GM18511 (cell line): ENCODE measurements around the gene MT1H.
"Not testable (repeated sequence)": the region's sequence is repeated elsewhere in the genome, so short reads cannot be mapped to it uniquely, and the experiment has no call there.

Source experiments
- ATAC-seq: cut with Tn5 transposase; IDR thresholded peaks from one replicate; pipeline ENCODE4 v1.9.1; 2021; ENCODE audit warnings: mild to moderate bottlenecking, moderate library complexity; ENCODE audit not compliant: unreplicated experiment

The MT1H gene

DNA sequence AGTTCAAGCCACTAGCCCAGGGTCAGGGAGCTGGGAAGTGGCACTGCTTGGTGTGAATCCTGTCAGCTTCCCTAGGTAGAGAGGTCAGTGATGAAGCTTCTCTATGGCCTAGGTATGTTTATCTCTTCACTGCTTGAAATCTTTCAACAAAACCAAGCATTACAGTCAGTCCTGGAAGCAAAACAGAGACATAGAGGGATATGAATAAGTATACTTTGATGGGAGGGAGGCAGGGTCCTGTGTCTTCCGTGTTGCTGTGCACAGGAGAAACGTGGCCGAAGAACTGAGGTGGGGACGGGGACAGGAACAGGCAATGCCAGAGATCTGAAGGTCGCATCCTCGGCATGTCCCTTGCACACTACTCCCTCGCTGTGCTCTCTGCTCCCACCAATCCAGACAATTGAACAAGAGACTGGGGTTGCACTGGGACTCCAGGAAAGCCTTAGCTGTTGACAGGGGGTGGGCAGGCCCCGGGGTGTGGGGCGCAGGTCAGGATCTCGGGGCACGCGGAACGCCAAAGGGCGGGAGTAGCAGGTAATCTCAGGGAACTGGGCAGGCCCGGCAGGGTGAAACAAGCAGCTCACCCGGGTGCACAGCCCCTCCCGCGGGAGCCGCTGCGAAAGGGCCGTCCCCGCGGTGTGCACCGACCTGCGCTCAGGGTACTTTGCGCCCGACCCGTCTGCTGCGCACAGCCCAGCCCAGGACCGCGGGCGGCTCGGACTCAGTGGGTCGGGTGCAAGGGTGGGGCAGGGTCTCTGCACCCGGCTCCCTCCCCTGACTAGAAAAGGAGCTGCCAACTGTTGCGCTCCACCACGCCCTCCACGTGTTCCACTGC, at the start of gene MT1H:
MT1H (plus strand) TSS at position 810 of the 835 bp plus-strand sequence. CDS start 71 bp downstream, outside the sequence.
- ATAC-seq = no peak

DNA sequence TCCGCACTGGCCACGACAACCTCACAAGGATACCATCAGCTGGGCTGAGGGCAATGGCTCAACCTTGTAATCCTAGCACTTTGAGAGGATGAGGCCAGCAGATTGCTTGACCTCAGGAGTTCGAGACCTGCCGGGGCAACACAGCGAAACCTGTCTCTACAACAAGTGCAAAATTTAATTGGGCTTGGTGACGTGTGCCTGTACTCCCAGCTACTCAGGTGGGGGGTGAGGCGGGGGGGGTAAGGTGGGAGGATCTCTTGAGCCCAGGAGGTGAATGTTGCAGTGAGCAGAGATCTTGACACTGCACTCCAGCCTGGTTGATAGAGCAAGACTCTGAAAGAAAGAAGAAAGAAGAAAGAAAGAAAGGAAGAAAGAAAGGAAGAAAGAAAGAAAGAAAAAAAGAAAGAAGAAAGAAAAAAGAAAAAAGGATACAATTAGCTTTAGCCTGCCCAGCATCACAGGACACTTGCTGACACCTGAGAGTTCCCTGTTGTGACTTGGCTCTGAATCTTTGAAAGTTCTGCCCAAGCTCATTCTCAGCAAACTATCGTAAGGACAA, 49.2 kb upstream of the MT1H start:
- no peak for ATAC-seq

DNA sequence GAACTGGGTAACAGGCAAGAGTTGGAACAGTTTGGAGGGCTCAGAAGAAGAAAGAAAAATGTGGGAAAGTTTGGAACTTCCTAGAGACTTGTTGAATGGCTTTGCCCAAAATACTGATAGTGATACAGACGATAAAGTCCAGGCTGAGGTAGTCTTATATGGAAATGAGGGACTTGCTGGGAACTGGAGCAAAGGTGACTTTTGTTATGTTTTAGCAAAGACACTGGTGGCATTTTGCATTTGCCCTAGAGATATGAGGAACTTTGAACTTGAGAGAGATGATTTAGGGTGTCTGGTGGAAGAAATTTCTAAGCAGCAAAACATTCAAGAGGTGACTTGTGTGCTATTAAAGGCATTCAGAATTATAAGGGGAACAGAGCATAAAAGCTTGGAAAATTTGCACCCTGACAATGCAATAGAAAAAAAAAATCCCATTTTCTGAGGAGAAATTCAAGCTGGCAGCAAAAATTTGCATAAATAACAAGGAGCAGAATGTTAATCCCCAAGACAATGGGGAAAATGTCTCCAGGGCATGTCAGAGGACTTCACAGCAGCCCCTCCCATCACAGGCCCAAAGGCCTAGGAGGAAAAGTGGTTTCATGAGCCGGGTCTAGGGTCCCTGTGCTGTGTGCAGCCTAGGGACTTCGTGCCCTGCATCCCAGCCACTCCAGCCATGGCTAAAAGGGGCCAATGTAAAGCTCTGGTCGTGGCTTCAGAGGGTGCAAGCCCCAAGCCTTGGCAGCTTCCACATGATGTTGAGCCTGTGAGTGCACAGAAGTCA, 47.8 kb upstream of the MT1H start:
- ATAC-seq = not testable (repeated sequence)

DNA sequence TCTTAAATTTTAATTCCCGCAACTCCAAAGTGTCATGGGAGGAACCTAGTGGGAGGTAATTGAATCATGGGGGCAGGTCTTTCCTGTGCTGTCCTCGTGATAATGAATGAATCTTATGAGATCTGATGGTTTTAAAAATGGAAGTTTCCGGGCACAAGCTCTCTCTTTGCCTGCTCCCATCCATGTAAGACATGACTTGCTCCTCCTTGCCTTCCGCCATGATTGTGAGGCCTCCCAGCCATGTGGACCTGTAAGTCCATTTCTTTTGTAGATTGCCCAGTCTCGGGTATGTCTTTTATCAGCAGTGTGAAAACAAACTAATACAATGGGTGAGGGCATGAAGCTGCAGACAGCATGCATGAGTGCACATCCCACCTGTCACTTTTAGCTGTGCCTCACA, 46.4 kb upstream of the MT1H start:
- not testable (repeated sequence) for ATAC-seq

DNA sequence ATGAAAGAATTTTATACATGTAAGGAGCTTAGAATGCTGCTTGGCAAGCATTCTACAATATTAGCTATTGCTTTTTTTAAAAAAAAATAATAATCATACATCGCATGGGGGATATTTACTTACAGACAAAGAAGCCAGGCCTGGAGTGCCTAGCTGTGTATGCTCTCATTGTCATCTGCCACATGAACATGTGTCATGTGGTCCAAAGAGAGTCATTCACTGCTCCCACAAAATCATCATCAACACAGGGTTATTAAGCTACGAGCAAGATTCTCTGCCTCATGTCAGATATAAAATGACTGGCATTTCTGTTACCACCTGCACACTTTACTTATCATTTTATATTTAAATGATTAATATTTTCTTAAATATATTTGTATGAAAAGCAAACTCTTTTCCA, 46.0 kb upstream of the MT1H start:
- no peak for ATAC-seq

DNA sequence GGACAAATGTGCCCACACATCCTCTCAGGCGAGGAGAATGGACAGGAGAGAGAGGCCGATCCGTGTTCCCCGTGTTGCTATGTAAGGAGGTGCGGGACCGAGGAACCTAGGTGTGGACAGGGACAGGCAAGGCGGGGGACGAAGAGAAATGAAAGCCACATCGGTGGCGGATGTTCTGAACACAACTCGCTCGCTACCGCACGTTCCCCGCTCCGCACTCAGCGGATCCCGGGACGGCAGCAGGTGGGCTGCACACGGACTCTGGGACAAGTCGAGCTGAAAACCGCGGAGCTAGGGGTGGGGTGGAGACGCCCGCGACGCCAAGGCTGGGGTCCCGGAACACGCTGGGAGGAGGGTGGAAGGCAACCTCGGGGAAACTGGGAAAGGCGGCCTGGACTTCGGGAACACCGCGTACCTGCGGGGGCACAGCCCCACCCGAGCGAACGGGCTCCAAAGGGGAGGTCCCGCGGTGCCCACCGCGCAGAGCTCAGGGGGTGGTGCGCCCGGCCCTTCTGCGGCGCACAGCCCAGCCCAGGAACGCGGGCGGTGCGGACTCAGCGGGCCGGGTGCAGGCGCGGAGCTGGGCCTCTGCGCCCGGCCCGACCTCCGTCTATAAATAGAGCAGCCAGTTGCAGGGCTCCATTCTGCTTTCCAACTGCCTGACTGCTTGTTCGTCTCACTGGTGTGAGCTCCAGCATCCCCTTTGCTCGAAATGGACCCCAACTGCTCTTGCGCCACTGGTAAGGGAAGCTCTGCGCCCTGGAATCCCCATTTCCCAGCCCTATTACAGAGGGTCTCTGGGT, 44.3 kb upstream of the MT1H start, which contains the start of gene MT1E:
MT1E (plus strand) TSS at position 642 of the 803 bp plus-strand sequence; CDS start at position 713, 71 bp downstream.
- peak; percentile 66 for ATAC-seq

DNA sequence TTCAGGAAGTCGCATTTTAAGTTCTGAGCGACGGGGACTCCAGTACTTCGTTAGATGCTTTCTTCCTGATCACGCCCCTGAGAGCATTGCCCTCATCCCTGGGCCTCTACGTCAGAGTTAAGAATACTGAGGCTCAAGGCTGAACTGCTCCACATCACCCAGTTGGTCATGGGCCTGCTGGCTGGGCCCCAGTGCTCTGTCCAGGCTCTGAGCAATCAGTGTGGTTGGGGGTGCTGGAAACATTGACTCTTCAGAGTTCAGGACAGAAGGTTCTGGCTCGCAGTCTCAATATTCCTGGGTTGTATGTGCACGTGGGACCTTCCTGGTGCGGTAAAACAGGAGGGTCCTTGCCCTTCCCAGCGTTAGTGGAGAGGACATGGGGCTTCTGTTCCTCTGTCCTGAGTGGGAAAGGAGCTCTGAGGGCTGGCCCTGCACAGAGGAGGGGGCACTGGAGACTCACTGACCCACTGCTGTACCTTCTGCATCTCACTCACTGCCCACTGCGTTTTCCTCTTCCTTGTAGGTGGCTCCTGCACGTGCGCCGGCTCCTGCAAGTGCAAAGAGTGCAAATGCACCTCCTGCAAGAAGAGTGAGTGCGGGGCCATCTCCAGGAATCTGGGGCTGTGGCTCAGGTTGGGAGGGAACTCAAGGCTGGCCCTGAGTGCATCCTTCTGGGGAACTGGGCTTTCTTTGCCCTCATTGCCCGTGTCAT, 43.5 kb upstream of the MT1H start:
- peak; percentile 12 for ATAC-seq

DNA sequence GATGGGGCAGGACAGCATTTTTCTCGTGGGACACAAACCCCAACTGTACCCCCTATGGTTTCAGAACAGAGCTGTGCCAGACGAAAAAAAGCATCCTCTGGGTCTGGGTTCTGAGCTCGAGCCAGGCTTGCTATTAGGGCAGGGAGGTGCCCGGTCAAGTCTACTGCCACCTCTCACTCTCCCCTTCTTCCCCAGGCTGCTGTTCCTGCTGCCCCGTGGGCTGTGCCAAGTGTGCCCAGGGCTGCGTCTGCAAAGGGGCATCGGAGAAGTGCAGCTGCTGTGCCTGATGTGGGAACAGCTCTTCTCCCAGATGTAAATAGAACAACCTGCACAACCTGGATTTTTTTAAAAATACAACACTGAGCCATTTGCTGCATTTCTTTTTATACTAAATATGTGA, 42.9 kb upstream of the MT1H start:
- no peak for ATAC-seq

DNA sequence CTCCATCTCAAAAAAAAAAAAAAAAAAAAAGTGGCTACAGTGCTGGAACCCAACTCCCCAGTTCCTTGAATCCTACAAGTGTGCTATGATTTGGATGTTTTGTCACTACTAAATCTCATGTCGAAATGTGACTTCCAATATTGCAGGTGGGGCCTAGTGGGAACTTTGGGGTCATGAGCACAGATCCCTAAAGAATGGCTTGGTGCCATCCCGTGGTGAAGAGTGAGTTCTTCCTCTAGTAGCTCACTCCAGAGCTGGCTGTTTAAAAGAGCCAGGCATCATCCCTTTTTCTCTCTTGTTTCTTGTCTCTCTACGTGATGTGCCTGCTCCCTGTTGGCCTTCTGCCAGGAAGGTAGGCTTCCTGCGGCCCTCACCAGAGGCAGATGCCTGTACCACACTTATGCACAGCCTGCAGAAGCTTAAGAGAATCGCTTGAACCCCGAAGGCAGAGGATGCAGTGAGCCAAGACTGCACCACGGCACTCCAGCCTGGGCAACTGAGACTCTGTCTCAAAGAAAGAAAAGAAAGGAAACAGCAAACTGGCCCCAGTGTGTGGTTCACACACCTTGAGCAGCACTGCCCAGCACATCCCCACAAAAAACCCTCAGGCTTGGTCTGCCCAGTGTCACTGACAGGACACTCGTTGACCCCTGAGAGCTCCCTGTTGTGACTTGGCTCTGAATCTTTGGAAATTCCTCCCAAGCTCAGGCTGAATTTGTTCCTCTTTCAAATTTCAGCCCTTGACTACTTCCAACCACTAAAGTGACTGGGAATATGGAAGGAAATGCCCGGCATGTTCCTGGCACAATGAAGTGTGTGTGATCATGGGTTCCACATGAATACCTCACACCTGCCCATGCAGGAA, 40.9 kb upstream of the MT1H start:
- ATAC-seq = no peak

DNA sequence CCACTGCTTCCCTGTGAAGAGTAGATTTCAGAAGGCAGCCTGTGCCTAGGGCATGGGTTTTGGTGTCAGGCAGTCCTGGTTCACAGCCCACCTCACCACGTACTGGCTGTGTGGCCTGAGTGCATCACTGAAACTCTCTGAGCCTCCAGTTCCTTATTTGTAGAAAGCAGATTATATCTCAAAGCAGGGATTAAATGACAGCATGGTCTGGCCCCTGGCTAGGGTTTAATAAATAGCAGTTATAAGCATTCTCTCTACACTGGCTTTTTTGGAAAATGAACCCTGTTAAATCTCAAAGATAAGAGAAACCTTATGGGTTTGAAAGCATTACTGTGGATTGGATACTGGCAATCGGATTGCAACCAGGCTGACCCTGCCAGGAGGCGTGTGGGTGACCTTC, 40.1 kb upstream of the MT1H start:
- no peak for ATAC-seq

DNA sequence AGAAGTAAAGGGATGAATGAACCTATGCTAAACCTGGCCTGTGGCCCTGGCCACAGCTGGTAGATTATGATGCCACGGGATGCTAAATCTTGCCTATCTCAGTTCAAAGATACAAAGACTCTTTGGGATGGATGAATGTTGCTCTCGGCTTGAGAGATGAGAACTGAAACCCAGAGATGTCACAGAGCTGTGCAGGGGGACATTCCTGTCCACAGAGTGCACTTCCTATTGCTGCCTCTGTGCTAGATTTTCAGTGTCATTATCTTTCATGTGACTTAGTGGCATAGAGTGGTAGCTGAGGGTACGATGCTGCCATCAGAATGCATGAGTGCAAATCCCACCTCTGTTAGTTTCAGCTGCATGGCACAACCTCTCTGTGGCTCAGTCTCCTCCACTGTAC, 39.5 kb upstream of the MT1H start:
- ATAC-seq = peak; percentile 86

DNA sequence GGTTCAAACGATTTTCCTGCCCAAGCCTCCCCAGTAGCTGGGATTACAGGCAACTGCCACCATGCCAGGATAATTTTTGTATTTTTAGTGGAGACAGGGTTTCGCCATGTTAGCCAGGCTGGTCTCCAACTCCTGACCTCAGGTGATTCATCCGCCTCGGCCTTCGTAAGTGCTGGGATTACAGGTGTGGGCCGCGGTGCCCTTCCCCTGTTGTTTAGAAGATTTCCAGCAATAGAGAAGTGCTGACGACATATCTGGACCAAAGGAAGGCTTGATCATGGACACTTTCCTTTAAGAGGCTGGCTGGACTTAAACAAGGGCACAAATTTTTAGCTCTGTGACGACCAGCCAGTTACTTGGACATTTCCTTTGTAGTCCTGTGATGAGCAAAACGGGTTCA, 38.4 kb upstream of the MT1H start:
- no peak for ATAC-seq

DNA sequence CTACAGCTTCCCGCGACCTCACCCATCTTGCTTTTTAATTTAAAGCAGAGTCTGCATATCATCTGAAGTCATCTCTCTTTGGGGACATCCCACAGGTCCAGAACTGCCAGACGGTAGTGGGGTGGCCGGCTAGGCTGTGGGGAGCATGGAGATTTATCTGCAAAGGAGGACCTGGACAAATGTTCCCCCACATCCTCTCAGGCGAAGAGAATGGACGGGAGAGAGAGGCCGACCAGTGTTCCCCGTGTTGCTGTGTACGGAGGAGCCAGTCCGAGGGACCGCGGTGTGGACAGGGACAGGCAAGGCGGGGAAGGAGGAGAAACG, 37.8 kb upstream of the MT1H start:
- ATAC-seq = no peak

DNA sequence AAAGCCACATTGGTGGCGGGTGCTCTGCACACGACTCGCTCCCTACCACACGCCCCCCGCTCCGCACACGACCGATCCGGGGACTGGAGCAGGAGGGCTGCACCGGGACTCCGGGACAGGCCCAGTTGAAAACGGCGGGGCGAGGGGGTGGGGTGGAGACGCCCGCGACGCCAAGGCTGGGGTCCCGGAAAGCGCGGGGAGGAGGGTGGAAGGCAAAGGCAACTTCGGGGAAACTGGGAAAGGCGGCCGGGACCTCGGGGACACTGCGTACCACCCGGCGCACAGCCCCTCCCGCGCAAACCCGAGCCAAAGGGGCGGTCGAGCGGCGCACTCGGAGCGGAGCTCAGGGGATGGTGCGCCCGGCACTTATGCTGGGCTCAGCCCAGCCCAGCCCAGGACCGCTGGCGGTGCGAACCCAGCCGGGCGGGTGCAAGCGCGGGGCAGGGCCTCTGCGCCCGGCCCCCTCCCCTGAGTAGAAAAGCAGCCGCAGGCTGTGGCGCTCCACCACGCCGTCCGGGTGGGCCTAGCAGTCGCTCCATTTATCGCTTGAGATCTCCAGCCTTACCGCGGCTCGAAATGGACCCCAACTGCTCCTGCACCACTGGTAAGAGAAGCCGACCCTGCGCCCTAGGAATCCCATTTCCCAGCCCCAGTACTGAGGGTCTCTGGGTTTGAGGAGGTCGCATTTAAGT, 37.3 kb upstream of the MT1H start, which contains the start of gene MT1M:
MT1M (plus strand) TSS at position 504 of the 692 bp plus-strand sequence; CDS start at position 577, 73 bp downstream.
- no peak for ATAC-seq

DNA sequence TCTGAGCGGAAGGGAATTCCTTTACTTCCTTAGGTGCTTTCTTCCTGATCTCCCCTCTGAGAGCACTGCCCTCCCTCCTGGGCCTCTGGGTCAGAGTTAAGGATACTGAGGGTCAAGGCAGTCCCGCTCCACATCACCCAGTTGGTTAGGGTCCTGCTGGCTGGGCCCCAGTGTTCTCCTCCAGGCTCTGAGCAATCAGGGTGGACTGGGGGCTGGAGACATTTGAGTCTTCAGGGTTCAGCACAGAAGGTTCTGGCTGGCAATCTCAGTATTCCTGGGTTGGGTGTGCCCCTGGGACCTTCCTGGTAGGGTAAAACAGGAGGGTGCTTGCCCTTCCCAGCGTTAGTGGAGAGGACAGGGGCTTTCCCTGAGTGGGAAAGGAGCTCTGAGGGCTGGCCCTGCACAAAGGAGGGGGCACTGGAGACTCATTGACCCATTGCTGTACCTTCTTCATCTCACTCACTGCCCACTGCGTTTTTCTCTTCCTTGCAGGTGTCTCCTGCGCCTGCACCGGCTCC, 36.7 kb upstream of the MT1H start:
- no peak for ATAC-seq

DNA sequence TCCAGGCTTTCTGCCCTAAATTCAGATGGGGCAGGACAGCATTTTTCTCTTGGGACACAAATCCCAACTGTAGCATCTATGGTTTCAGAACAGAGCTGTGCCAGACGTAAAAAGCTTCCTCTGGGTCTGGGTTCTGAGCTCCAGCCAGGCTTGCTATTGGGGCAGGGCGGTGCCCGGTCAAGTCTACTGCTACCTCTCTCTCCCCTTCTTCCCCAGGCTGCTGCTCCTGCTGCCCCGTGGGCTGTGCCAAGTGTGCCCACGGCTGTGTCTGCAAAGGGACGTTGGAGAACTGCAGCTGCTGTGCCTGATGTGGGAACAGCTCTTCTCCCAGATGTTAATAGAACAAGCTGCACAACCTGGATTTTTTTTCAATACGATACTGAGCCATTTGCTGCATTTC, 36.1 kb upstream of the MT1H start:
- ATAC-seq = no peak

DNA sequence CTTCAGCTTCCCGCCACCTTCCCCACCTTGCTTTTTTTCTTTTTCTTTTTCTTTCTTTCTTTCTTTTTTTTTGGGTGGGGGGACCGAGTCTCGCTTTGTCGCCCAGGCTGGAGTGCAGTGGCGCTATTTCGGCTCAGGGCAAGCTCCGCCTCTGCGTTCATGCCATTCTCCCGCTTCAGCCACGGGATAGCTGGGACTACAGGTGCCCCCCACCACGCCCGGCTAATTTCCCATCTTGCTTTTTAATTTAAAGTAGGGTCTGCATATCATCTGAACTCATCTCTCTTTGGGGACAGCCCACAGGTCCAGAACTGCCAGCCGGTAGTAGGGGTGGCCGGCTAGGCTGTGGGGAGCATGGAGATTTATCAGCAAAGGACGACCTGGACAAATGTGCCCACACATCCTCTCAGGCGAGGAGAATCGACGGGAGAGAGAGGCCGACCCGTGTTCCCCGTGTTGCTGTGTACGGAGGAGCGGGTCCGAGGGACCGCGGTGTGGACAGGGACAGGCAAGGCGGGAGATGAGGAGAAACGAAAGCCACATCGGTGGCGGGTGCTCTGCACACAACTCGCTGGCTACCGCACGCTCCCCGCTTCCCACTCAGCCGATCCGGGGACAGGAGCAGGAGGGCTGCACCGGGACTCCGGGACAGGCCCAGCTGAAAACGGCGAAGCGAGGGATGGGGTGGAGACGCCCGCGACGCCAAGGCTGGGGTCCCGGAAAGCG, 34.7 kb upstream of the MT1H start:
- ATAC-seq = no peak

DNA sequence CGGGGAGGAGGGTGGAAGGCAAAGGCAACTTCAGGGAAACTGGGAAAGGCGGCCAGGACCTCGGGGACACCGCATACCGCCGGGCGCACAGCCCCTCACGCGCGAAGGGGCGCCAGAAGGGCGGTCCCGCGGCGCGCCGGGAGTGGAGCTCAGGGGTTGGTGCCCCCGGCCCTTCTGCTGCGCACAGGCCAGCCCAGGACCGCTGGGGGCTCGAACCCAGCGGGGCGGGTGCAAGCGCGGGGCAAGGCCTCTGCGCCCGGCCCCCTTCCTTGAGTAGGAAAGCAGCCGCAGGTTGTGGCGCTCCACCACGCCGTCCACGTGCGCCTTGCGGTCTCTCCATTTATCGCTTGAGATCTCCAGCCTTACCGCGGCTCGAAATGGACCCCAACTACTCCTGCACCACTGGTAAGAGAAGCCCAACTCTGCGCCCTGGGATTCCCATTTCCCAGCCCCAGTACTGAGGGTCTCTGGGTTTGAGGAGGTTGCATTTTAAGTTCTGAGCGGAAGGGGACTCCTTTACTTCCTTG, 34.1 kb upstream of the MT1H start:
- no peak for ATAC-seq
